IMR-90 (cell line): ENCODE data around the gene PAN3. TPM values are rescaled to one million over a fixed set of nuclear protein-coding genes. Genes with fewer than 3 reads are reported as not detected.

Source experiments
- ATAC-seq: fragments of 200-7000 bp; cut with Tn5 transposase; 2 replicates; pipeline ENCODE4 v1.9.1; 2020; ENCODE audit warnings: low read depth, mild to moderate bottlenecking, moderate library complexity
- BruUV-seq: library from RNA; stranded (reverse); fragments of 400-500 nt; replicated peaks from 2 replicates; lab custom pipeline; 2021; lab: Mats Ljungman, UMichigan
- CTCF ChIA-PET: fragments of 300-600 bp; formaldehyde crosslinking; extraction: SDS; loops from one replicate; lab custom pipeline; 2021; ENCODE audit warnings: antibody characterized with exemption; lab: Yijun Ruan, JAX
- POLR2A ChIA-PET: fragments of 300-600 bp; sonication (Branson Sonifier 250); formaldehyde crosslinking; loops from one replicate; lab custom pipeline; 2022; ENCODE audit warnings: antibody characterized with exemption; ENCODE audit not compliant: unreplicated experiment; lab: Charles Lee
- DNase-seq: peaks from one replicate; pipeline ENCODE4 v3.0.0; 2013
- H2AFZ ChIP-seq: replicated peaks from 2 replicates; pipeline ENCODE3; 2013; ENCODE audit warnings: low read length, mild to moderate bottlenecking; ENCODE audit not compliant: poor library complexity
- H2AK5ac ChIP-seq: 2 replicates; pipeline ENCODE4 v1.6.1; 2013; ENCODE audit warnings: low read depth, low read length, inconsistent platforms
- H2AK9ac ChIP-seq: replicated peaks from 2 replicates; pipeline ENCODE3; 2013; ENCODE audit warnings: mild to moderate bottlenecking, low read depth, low read length, moderate library complexity; ENCODE audit not compliant: poor library complexity
- H2BK120ac ChIP-seq: 2 replicates; pipeline ENCODE4 v1.6.1; 2013; ENCODE audit warnings: low read depth, low read length, inconsistent platforms
- H2BK15ac ChIP-seq: 3 replicates; pipeline ENCODE4 v1.6.1; 2013; ENCODE audit warnings: low read depth, low read length, inconsistent platforms
- H2BK20ac ChIP-seq: 2 replicates; pipeline ENCODE4 v1.6.1; 2013; ENCODE audit warnings: low read depth, mild to moderate bottlenecking, inconsistent platforms, low read length, moderate library complexity
- H2BK5ac ChIP-seq: 2 replicates; pipeline ENCODE4 v1.6.1; 2013; ENCODE audit warnings: mild to moderate bottlenecking, low read depth, low read length, inconsistent platforms; ENCODE audit not compliant: poor library complexity, severe bottlenecking
- H3K14ac ChIP-seq: replicated peaks from 2 replicates; pipeline ENCODE4 v1.6.1; 2013; ENCODE audit warnings: low read depth, low read length, inconsistent platforms
- H3K18ac ChIP-seq: 2 replicates; pipeline ENCODE4 v1.6.1; 2013; ENCODE audit warnings: low read depth, low read length, control low read depth
- H3K23ac ChIP-seq: 2 replicates; pipeline ENCODE4 v1.6.1; 2013; ENCODE audit warnings: low read depth, low read length, inconsistent platforms
- H3K27ac ChIP-seq: 2 replicates; pipeline ENCODE4 v1.5.1; 2013; ENCODE audit warnings: mild to moderate bottlenecking, control low read depth, low read length; ENCODE audit not compliant: insufficient read depth
- H3K27me3 ChIP-seq: 2 replicates; pipeline ENCODE4 v1.6.1; 2013; ENCODE audit warnings: low read length; ENCODE audit not compliant: control insufficient read depth, insufficient read depth
- H3K36me3 ChIP-seq: 2 replicates; pipeline ENCODE4 v1.6.1; 2013; ENCODE audit warnings: low read length, mixed read lengths; ENCODE audit not compliant: control insufficient read depth, insufficient read depth
- H3K4ac ChIP-seq: 2 replicates; pipeline ENCODE4 v1.6.1; 2013; ENCODE audit warnings: low read depth, low read length, inconsistent platforms
- H3K4me1 ChIP-seq: 2 replicates; pipeline ENCODE4 v1.6.1; 2013; ENCODE audit warnings: low read length, mixed read lengths; ENCODE audit not compliant: control insufficient read depth, insufficient read depth
- H3K4me2 ChIP-seq: 2 replicates; pipeline ENCODE4 v1.6.1; 2013; ENCODE audit warnings: low read depth, mild to moderate bottlenecking, control low read depth, low read length, moderate library complexity
- H3K4me3 ChIP-seq: 2 replicates; pipeline ENCODE4 v1.5.1; 2013; ENCODE audit warnings: low read depth, mild to moderate bottlenecking, control low read depth, low read length, moderate library complexity; ENCODE audit not compliant: insufficient read depth
- H3K56ac ChIP-seq: 2 replicates; pipeline ENCODE4 v1.6.1; 2013; ENCODE audit warnings: low read length, inconsistent platforms; ENCODE audit not compliant: insufficient read depth; ENCODE audit errors: extremely low read depth
- H3K79me1 ChIP-seq, 2 experiments: 2 replicates each; pipeline ENCODE4 v1.6.1; 2013; ENCODE audit warnings: low read length in 2 of 2, inconsistent platforms in 1 of 2, low read depth in 1 of 2
- H3K9ac ChIP-seq: 2 replicates; pipeline ENCODE4 v1.6.1; 2013; ENCODE audit warnings: low read depth, low read length, control low read depth
- H3K9me1 ChIP-seq: 2 replicates; pipeline ENCODE4 v1.6.1; 2013; ENCODE audit warnings: low read length, inconsistent platforms; ENCODE audit not compliant: insufficient read depth
- H3K9me3 ChIP-seq: 2 replicates; pipeline ENCODE4 v1.6.1; 2013; ENCODE audit warnings: low read length; ENCODE audit not compliant: control insufficient read depth, insufficient read depth
- H4K20me1 ChIP-seq: 2 replicates; pipeline ENCODE4 v1.6.1; 2013; ENCODE audit warnings: low read length, inconsistent platforms; ENCODE audit not compliant: insufficient read depth
- H4K5ac ChIP-seq: 2 replicates; pipeline ENCODE4 v1.6.1; 2013; ENCODE audit warnings: mild to moderate bottlenecking, low read depth, low read length, control low read depth
- H4K8ac ChIP-seq, 2 experiments: 2 replicates each; pipeline ENCODE4 v1.6.1; 2013; ENCODE audit warnings: low read depth in 2 of 2, low read length in 2 of 2, control low read depth in 1 of 2, inconsistent platforms in 1 of 2
- H4K91ac ChIP-seq: 2 replicates; pipeline ENCODE4 v1.6.1; 2013; ENCODE audit warnings: low read depth, low read length, inconsistent platforms; ENCODE audit not compliant: insufficient read depth
- CEBPB ChIP-seq: IDR thresholded peaks from 2 replicates; pipeline ENCODE4 v1.6.1; 2012; ENCODE audit warnings: low read depth, low read length, improper control_type of control experiment
- NFE2L2 ChIP-seq: fragments of 150-350 bp; IDR thresholded peaks from 2 replicates; pipeline ENCODE4 v1.6.1; 2016; ENCODE audit warnings: low read depth, mild to moderate bottlenecking, low read length
- WGBS, 2 experiments: methylation state at CpG; one replicate each; pipeline versions ENCODE4 v1.1.5 to v1.1.7; 2013; ENCODE audit warnings: missing lambda C conversion rate in 2 of 2; ENCODE audit not compliant: insufficient read length in 1 of 2; ENCODE audit errors: extremely low coverage in 2 of 2; 5-methylcytosine and 5-hydroxymethylcytosine counted together
- dilution Hi-C: fragments of 300-500 bp; cut with HindIII; formaldehyde crosslinking; loops from one replicate; pipeline ENCODE4 v1.14.3; 2018; ENCODE audit warnings: low sequenced_read_pairs; ENCODE audit not compliant: unreplicated experiment
- in situ Hi-C: fragments of 300-500 bp; cut with MboI; formaldehyde crosslinking; loops from 3 replicates; pipeline ENCODE4 v1.14.3; 2019; ENCODE audit warnings: low sequenced_read_pairs, inconsistent platforms, mixed read lengths
- intact Hi-C: fragments of 100-400 bp; cut with micrococcal nuclease; formaldehyde crosslinking; loops from 2 replicates; pipeline ENCODE4 v1.10.0; 2022
- polyA plus RNA-seq, 3 experiments: library from polyadenylated mRNA; depleted of rRNA; stranded (reverse); fragments of >200 nt; gene quantifications; 2 replicates each; pipeline ENCODE4 v1.2.3, GENCODE V29; 2012; ENCODE audit warnings: low replicate concordance in 1 of 3
- total RNA-seq: library from RNA; depleted of rRNA; stranded (reverse); fragments of >200 nt; gene quantifications from 2 replicates; pipeline ENCODE4 v1.2.3, GENCODE V29; 2012
- TF ChIP-seq, protein P1 (sequence below): fragments of 150-350 bp; IDR thresholded peaks from 2 replicates; pipeline ENCODE4 v1.6.1; 2016; ENCODE audit warnings: low read depth, mild to moderate bottlenecking, low read length, moderate library complexity, borderline replicate concordance

Gene PAN3
- total and polyA plus RNA-seq, 2 of the 4 experiments (the other 2 are of a cell fraction), result 6.6 to 15.1 TPM

DNA sequence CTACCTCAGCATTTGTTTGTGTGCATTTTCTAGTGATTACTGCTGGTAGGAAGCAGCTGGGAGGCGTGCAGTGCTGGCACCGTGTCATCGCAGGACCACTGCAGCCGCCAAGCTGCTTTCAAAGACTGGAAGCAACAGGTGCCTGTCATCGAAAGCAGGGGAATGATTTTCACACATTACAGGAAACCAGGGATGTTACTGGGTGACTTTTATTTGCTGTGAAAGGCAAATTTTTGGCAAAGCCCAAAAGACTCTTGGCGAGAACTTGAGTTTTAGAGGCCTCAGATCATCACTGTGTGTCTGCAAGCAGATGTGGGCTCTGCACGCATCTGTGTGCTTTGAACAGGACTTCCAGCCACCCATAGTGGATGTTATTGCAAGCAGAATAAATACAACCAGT lies 180.2 kb downstream of the PAN3 start:
- H3K4me1 ChIP-seq, result peaks cover 2% of the 10 kb centered on the region; the same call in 1 of the 2 replicates
- no peak overlapping the region for H4K91ac ChIP-seq
- no peak overlapping the region for H3K4me3 ChIP-seq
- ChIA-PET CTCF (no interaction called here), POLR2A (no interaction called here)
- H2BK120ac ChIP-seq, result no peak overlapping the region
- no peaks in the 10 kb centered on the region for H3K36me3 ChIP-seq
- H3K56ac ChIP-seq, result no peak overlapping the region
- WGBS, 2 experiments, result 69% methylated on average over 2 of the region's 7 CpGs; no CpG with 5 or more reads in 1 of the 2 experiments
- DNase-seq (no peak), ATAC-seq (no peak)
- no peak overlapping the region for H2AFZ ChIP-seq
- peaks cover 5% of the 10 kb centered on the region; the same call in 1 of the 2 replicates for H4K20me1 ChIP-seq
- no peak overlapping the region for H3K23ac ChIP-seq
- no peaks in the 10 kb centered on the region for H3K79me1 ChIP-seq
- H3K4ac ChIP-seq, result no peak overlapping the region
- H3K27me3 ChIP-seq, result peaks cover 5% of the 10 kb centered on the region; the same call in 1 of the 2 replicates
- in situ Hi-C loops, result no loop called here
- H2AK5ac ChIP-seq, result no peak overlapping the region
- intact Hi-C loops, result no loop called here
- no peak overlapping the region for H3K18ac ChIP-seq
- H4K8ac ChIP-seq, result no peak overlapping the region
- H2BK20ac ChIP-seq, result no peak overlapping the region
- TF ChIP-seq CEBPB (no peak), NFE2L2 (no peak)
- TF ChIP-seq, protein P1, sequence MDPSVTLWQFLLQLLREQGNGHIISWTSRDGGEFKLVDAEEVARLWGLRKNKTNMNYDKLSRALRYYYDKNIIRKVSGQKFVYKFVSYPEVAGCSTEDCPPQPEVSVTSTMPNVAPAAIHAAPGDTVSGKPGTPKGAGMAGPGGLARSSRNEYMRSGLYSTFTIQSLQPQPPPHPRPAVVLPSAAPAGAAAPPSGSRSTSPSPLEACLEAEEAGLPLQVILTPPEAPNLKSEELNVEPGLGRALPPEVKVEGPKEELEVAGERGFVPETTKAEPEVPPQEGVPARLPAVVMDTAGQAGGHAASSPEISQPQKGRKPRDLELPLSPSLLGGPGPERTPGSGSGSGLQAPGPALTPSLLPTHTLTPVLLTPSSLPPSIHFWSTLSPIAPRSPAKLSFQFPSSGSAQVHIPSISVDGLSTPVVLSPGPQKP, result no peak
- no peak overlapping the region for H2BK5ac ChIP-seq
- no peak overlapping the region for H2AK9ac ChIP-seq
- no peak overlapping the region for H3K4me2 ChIP-seq
- no peak overlapping the region for H2BK15ac ChIP-seq
- no peak overlapping the region for H3K9ac ChIP-seq
- H3K9me1 ChIP-seq, result no peaks in the 10 kb centered on the region; the same call in 1 of the 2 replicates
- dilution Hi-C loops, result no loop called here
- H3K9me3 ChIP-seq, result no peaks in the 10 kb centered on the region
- H4K5ac ChIP-seq, result no peak overlapping the region
- no TSS peak for BruUV-seq
- H3K14ac ChIP-seq, result no peak overlapping the region
- no peak overlapping the region for H3K27ac ChIP-seq
